HepG2 (cell line): ENCODE data around the gene ATP6V1F. TPM values are rescaled to one million over a fixed set of nuclear protein-coding genes. Genes with fewer than 3 reads are reported as not detected.

Experiments
- ATAC-seq: fragments of 200-7000 bp; cut with Tn5 transposase; 3 replicates; pipeline ENCODE4 v1.9.1; 2020; ENCODE audit warnings: mild to moderate bottlenecking, moderate library complexity
- BruUV-seq: library from RNA; stranded (reverse); fragments of 400-500 nt; replicated peaks from 2 replicates; lab custom pipeline; 2021; lab: Mats Ljungman, UMichigan
- CTCF ChIA-PET: fragments of 300-600 bp; formaldehyde crosslinking; extraction: SDS; loops from one replicate; lab custom pipeline; 2021; ENCODE audit warnings: low total read pairs, inconsistent platforms, low intra/inter-chr PET ratio; lab: Yijun Ruan, JAX
- POLR2A ChIA-PET: fragments of 350-600 bp; sonication (Branson Sonifier 250); formaldehyde crosslinking; loops from one replicate; lab custom pipeline; 2020; ENCODE audit warnings: antibody characterized with exemption, inconsistent platforms; lab: Yijun Ruan, JAX
- DNase-seq: peaks from one replicate; pipeline ENCODE4 v3.0.0-alpha.2; 2015; ENCODE audit warnings: low spot score
- FAIRE-seq: peaks from 3 replicates; lab custom pipeline; 2011; peaks lifted over from hg19 to GRCh38; lab: Jason Lieb, UNC
- H2AFZ ChIP-seq: one replicate; pipeline ENCODE4 v1.6.1; 2011; ENCODE audit warnings: low read length, inconsistent platforms
- H3K27ac ChIP-seq: fragments of 300-600 bp; 3 replicates; pipeline ENCODE4 v1.8.0; 2011; ENCODE audit warnings: mixed run types, mild to moderate bottlenecking, mixed read lengths, low read length, inconsistent platforms; ENCODE audit not compliant: insufficient read depth; ENCODE audit errors: extremely low read length
- H3K27me3 ChIP-seq, 2 experiments: fragments of 200-600 bp in 1 of 2; 2 replicates in 1 of 2; 3 replicates in 1 of 2; pipeline versions ENCODE4 v1.6.0 to v1.8.0; 2011; ENCODE audit warnings: low read length in 2 of 2, mild to moderate bottlenecking in 2 of 2, moderate library complexity in 2 of 2, inconsistent platforms in 1 of 2; ENCODE audit not compliant: insufficient read depth in 2 of 2, control insufficient read depth in 1 of 2
- H3K36me3 ChIP-seq, 2 experiments: fragments of 200-600 bp in 1 of 2; replicated peaks in 1 of 2; 2 replicates in 1 of 2; 3 replicates in 1 of 2; pipeline versions ENCODE4 v1.5.1 to v1.8.0; 2011; ENCODE audit warnings: low read length in 2 of 2, inconsistent platforms in 1 of 2; ENCODE audit not compliant: insufficient read depth in 2 of 2, control insufficient read depth in 1 of 2
- H3K4me1 ChIP-seq: 2 replicates; pipeline ENCODE4 v1.5.1; 2012; ENCODE audit warnings: low read length, inconsistent platforms; ENCODE audit not compliant: insufficient read depth
- H3K4me2 ChIP-seq: 2 replicates; pipeline ENCODE4 v1.6.0; 2011; ENCODE audit warnings: low read depth, low read length, inconsistent platforms
- H3K4me3 ChIP-seq, 3 experiments: fragments of 200-600 bp in 1 of 3; sonication (generic), shearing (Covaris generic) in 1 of 3; replicated peaks in 1 of 3; 2 replicates each; pipeline ENCODE4 v1.5.1; 2011 to 2016; ENCODE audit warnings: low read length in 3 of 3, inconsistent platforms in 2 of 3, low read depth in 2 of 3, mild to moderate bottlenecking in 2 of 3, control low read depth in 1 of 3, mixed read lengths in 1 of 3; ENCODE audit not compliant: insufficient read depth in 1 of 3
- H3K79me2 ChIP-seq: one replicate; pipeline ENCODE4 v1.6.1; 2011; ENCODE audit warnings: low read length, inconsistent platforms; ENCODE audit not compliant: insufficient read depth
- H3K9ac ChIP-seq: 2 replicates; pipeline ENCODE4 v1.6.0; 2011; ENCODE audit warnings: mild to moderate bottlenecking, low read depth, low read length, inconsistent platforms; ENCODE audit not compliant: insufficient read depth
- H3K9me3 ChIP-seq: 2 replicates; pipeline ENCODE4 v1.5.1; 2012; ENCODE audit warnings: mild to moderate bottlenecking, low read length
- H4K20me1 ChIP-seq: 2 replicates; pipeline ENCODE4 v1.6.0; 2011; ENCODE audit warnings: inconsistent platforms, mild to moderate bottlenecking, low read length, moderate library complexity; ENCODE audit not compliant: insufficient read depth
- CREB1 ChIP-seq, 2 experiments: fragments of 450-650 bp in 1 of 2; IDR thresholded peaks; 2 replicates each; pipeline ENCODE4 v1.6.1; 2016 to 2017; ENCODE audit warnings: control low read depth in 1 of 2, mild to moderate bottlenecking in 1 of 2, missing compliant biosample characterization in 1 of 2, missing genetic modification characterization in 1 of 2
- EP300 ChIP-seq, 3 experiments: sonication (generic) in 1 of 3; formaldehyde crosslinking in 1 of 3; IDR thresholded peaks; 2 replicates each; pipeline versions ENCODE4 v1.5.1 to v1.6.1; 2011 to 2020; ENCODE audit warnings: low read depth in 2 of 3, low read length in 2 of 3, borderline replicate concordance in 1 of 3, improper control_type of control experiment in 1 of 3, mild to moderate bottlenecking in 1 of 3, missing genetic modification reagents in 1 of 3, moderate library complexity in 1 of 3
- NFKB2 ChIP-seq: sonication (generic); formaldehyde crosslinking; IDR thresholded peaks from 2 replicates; pipeline ENCODE4 v1.4.0; 2020; ENCODE audit warnings: missing genetic modification reagents, borderline replicate concordance
- YEATS2 ChIP-seq: sonication (generic); formaldehyde crosslinking; IDR thresholded peaks from 2 replicates; pipeline ENCODE4 v1.4.0; 2020; ENCODE audit warnings: missing genetic modification reagents, borderline replicate concordance
- WGBS: methylation state at CpG from one replicate; pipeline ENCODE4 v1.1.6; 2017; ENCODE audit warnings: low lambda C conversion rate; 5-methylcytosine and 5-hydroxymethylcytosine counted together
- in situ Hi-C: cut with HindIII; loops from 2 replicates; pipeline ENCODE4 v1.10.0; 2017; ENCODE audit warnings: low pct_unique_long_range_greater_than_20kb; ENCODE audit not compliant: extremely low pct_ligation_motif_present
- intact Hi-C: fragments of 100-400 bp; cut with micrococcal nuclease; formaldehyde crosslinking; loops from one replicate; pipeline ENCODE4 v1.10.0; 2022; ENCODE audit not compliant: unreplicated experiment
- polyA plus RNA-seq, 8 experiments: library from polyadenylated mRNA; depleted of rRNA in 3 of 8; stranded (reverse) in 7 of 8; unstranded in 1 of 8; fragments of >200 nt; fragmentation: Illumina TruSeq in 4 of 8; extraction: Trizol in 4 of 8; gene quantifications; 2 replicates each; pipeline versions ENCODE4 v1.2.1 to v1.2.3, GENCODE V29; 2011 to 2016; ENCODE audit warnings: low read depth in 4 of 8, missing spikeins in 1 of 8, mixed read lengths in 1 of 8; ENCODE audit not compliant: insufficient read depth in 1 of 8
- total RNA-seq, 5 experiments: library from RNA; depleted of rRNA; stranded (reverse); fragments of >200 nt; fragmentation: Illumina TruSeq; extraction: Trizol; gene quantifications; 2 replicates each; pipeline ENCODE4 v1.2.3, GENCODE V29; 2016; ENCODE audit warnings: low read depth in 1 of 5
- TF ChIP-seq, protein P1 (sequence below): sonication (generic); formaldehyde crosslinking; IDR thresholded peaks from 2 replicates; pipeline ENCODE4 v1.4.0; 2020; ENCODE audit warnings: missing genetic modification reagents, low read depth, mild to moderate bottlenecking, borderline replicate concordance

The ATP6V1F gene
- total and polyA plus RNA-seq, 2 of the 13 experiments (the other 11 are each of a cell fraction or from before 2014, with no cell fraction given) = 87.2 to 132 TPM

DNA sequence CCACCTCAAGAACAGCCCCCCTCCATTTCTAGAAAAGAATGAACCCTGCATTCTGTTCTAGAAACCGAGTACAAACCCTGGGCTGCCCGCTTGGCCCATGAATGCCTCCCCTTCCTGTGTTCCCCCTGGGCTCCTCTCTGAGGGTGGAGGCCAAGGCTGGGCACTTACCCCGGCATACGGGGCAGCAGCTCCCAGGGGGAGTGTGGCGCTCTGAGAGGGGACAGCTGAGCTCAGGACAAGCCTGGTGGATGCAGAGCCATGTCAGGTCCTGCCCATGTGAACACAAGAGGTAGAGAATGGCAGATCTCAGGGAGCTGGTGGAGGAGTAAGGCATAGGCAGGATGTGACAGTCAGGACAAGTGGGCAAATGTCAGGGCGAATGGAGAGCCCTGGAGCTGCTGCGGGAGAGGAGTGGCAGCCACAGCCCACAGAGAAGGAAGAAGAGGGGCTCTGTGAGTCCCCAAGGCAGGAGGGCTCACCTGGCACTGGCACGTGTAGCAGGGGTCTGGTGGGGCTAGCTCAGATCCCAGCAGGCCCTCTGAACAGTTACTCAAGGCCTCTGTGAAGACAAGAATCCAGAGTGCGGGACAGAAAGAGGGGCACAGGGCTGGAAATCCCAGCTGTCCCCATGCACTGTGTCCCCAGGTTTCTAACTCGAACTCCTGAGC is 18.9 kb downstream of the ATP6V1F start:
- no peak for FAIRE-seq
- no peaks in the 10 kb centered on the region for H3K79me2 ChIP-seq
- no TSS peak for BruUV-seq
- H3K36me3 ChIP-seq = no peaks in the 10 kb centered on the region
- no peak overlapping the region for H2AFZ ChIP-seq
- WGBS = 49% methylated on average over 10 of the region's 10 CpGs
- TF ChIP-seq NFKB2 (CRISPR knock-in tag) (no peak), YEATS2 (CRISPR knock-in tag) (no peak), CREB1 (IDR thresholded peaks at IDR 0.05) (no peak), CREB1 (CRISPR knock-in tag; IDR thresholded peaks at IDR 0.05) (no peak), EP300 (IDR thresholded peaks at IDR 0.05; ENCODE audit: low read depth in 2 of 2, low read length in 2 of 2) (no peak), EP300 (CRISPR knock-in tag; IDR thresholded peaks at IDR 0.05; ENCODE audit: borderline replicate concordance) (no peak)
- TF ChIP-seq, protein P1, sequence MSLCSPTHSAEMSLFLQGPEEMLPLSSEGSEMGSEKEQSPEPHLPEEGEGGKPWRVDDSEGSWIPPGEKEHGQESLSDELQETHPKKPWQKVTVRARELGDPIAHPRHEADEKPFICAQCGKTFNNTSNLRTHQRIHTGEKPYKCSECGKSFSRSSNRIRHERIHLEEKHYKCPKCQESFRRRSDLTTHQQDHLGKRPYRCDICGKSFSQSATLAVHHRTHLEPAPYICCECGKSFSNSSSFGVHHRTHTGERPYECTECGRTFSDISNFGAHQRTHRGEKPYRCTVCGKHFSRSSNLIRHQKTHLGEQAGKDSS (CRISPR knock-in tag) = no peak
- in situ Hi-C loops (loop anchor here (5.0 to 25.0 kb wide), 2 partner anchors 89 to 444 kb away; partner anchors contain the start of gene CCDC136), intact Hi-C loops (loop anchor here (5.0 kb wide), 1 partner anchor 409 kb away; no protein-coding TSS in a partner anchor)
- no peak for DNase-seq
- ChIA-PET CTCF (no interaction called here), POLR2A (no interaction called here)
- H3K9me3 ChIP-seq = no peaks in the 10 kb centered on the region
- no peaks in the 10 kb centered on the region for H3K27me3 ChIP-seq
- H3K9ac ChIP-seq = no peak overlapping the region
- H3K4me3 ChIP-seq = no peak overlapping the region
- peaks cover 21% of the 10 kb centered on the region for H3K4me1 ChIP-seq
- ATAC-seq = no peak
- H3K4me2 ChIP-seq = no peak overlapping the region
- no peaks in the 10 kb centered on the region for H4K20me1 ChIP-seq
- no peak overlapping the region for H3K27ac ChIP-seq
